PC-3 (cell line): ENCODE data around the gene AFDN. TPM values are rescaled to one million over a fixed set of nuclear protein-coding genes. Genes with fewer than 3 reads are reported as not detected.

Source experiments
- ATAC-seq: fragments of 200-7000 bp; cut with Tn5 transposase; 2 replicates; pipeline ENCODE4 v1.9.1; 2020; ENCODE audit warnings: mild to moderate bottlenecking, moderate library complexity
- BruUV-seq: library from RNA; stranded (reverse); fragments of 400-500 nt; replicated peaks from 2 replicates; lab custom pipeline; 2021; lab: Mats Ljungman, UMichigan
- CTCF ChIA-PET: fragments of 300-600 bp; sonication (Branson Sonifier 250); formaldehyde crosslinking; loops from one replicate; lab custom pipeline; 2022; ENCODE audit warnings: antibody characterized with exemption; lab: Charles Lee
- POLR2A ChIA-PET: fragments of 300-600 bp; sonication (Branson Sonifier 250); formaldehyde crosslinking; loops from one replicate; lab custom pipeline; 2022; ENCODE audit warnings: antibody characterized with exemption; ENCODE audit not compliant: unreplicated experiment; lab: Charles Lee
- DNase-seq: peaks from one replicate; pipeline ENCODE4 v3.0.0-alpha.2; 2015
- H2AFZ ChIP-seq: fragments of 300-600 bp; sonication (generic); 2 replicates; pipeline ENCODE4 v1.6.0; 2016; ENCODE audit warnings: antibody characterized with exemption, low read length
- H3F3A ChIP-seq: fragments of 300-600 bp; sonication (generic); one replicate; pipeline ENCODE4 v1.6.0; 2017; ENCODE audit warnings: antibody characterized with exemption, low read length, control low read depth, mild to moderate bottlenecking; ENCODE audit not compliant: unreplicated experiment
- H3K27ac ChIP-seq: fragments of 300-600 bp; sonication (generic); 2 replicates; pipeline ENCODE4 v1.5.1; 2016; ENCODE audit warnings: mild to moderate bottlenecking, low read length
- H3K27me3 ChIP-seq: fragments of 300-600 bp; sonication (generic); 2 replicates; pipeline ENCODE4 v1.6.1; 2016; ENCODE audit warnings: low read length, mixed read lengths
- H3K36me3 ChIP-seq: fragments of 300-600 bp; sonication (generic); 2 replicates; pipeline ENCODE4 v1.6.1; 2016; ENCODE audit warnings: low read depth, mixed run types, low read length, mixed read lengths
- H3K4me1 ChIP-seq: fragments of 300-600 bp; sonication (generic); 2 replicates; pipeline ENCODE4 v1.5.1; 2016; ENCODE audit warnings: low read length; ENCODE audit not compliant: insufficient read depth
- H3K4me2 ChIP-seq: fragments of 300-600 bp; sonication (generic); 2 replicates; pipeline ENCODE4 v1.6.0; 2016; ENCODE audit warnings: low read length
- H3K4me3 ChIP-seq: fragments of 300-600 bp; sonication (generic); 2 replicates; pipeline ENCODE4 v1.5.1; 2016; ENCODE audit warnings: mild to moderate bottlenecking, low read length, mixed read lengths
- H3K79me2 ChIP-seq: fragments of 300-600 bp; sonication (generic); 2 replicates; pipeline ENCODE4 v1.6.1; 2017; ENCODE audit warnings: low read length, mixed read lengths
- H3K9ac ChIP-seq: fragments of 300-600 bp; sonication (generic); 2 replicates; pipeline ENCODE4 v1.6.0; 2016; ENCODE audit warnings: mild to moderate bottlenecking, low read length
- H3K9me2 ChIP-seq: fragments of 300-600 bp; sonication (generic); replicated peaks from 2 replicates; pipeline ENCODE4 v1.6.1; 2016; ENCODE audit warnings: mixed run types, low read length, mixed read lengths
- H3K9me3 ChIP-seq: fragments of 300-600 bp; sonication (generic); 2 replicates; pipeline ENCODE4 v1.6.1; 2016; ENCODE audit warnings: low read length, mixed read lengths
- H4K20me1 ChIP-seq: fragments of 300-600 bp; sonication (generic); 2 replicates; pipeline ENCODE4 v1.6.1; 2016; ENCODE audit warnings: low read length, mixed read lengths
- CTCF ChIP-seq: fragments of 300-600 bp; sonication (generic); conservative IDR thresholded peaks from 2 replicates; pipeline ENCODE4 v1.5.1; 2017; ENCODE audit warnings: antibody characterized with exemption, low read depth, mild to moderate bottlenecking, low read length
- EZH2 ChIP-seq: fragments of 300-600 bp; sonication (generic); IDR thresholded peaks from one replicate; pipeline ENCODE4 v1.6.1; 2017; ENCODE audit warnings: antibody characterized with exemption, mild to moderate bottlenecking, low read length; ENCODE audit not compliant: unreplicated experiment
- EZH2phosphoT487 ChIP-seq: fragments of 300-600 bp; sonication (generic); IDR thresholded peaks from 2 replicates; pipeline ENCODE4 v1.6.1; 2018; ENCODE audit warnings: mild to moderate bottlenecking, antibody characterized with exemption, low read length, borderline replicate concordance
- intact Hi-C: fragments of 100-400 bp; cut with micrococcal nuclease; formaldehyde crosslinking; loops from 2 replicates; pipeline ENCODE4 v1.9.0; 2023
- total RNA-seq: library from RNA; depleted of rRNA; stranded (reverse); fragments of >200 nt; gene quantifications from 2 replicates; pipeline ENCODE4 v1.2.3, GENCODE V29; 2014

AFDN gene
- total RNA-seq, 1 experiment from 2014 or later: 37.1 TPM

- Histone ChIP-seq H3K36me3 (no peaks in the 10 kb centered on the region), H3K4me1 (no peaks in the 10 kb centered on the region), H3K9me2 (no peaks in the 10 kb centered on the region), H3K27ac (no peak overlapping the region), H3K27me3 (no peaks in the 10 kb centered on the region), H3F3A (no peaks in the 10 kb centered on the region), H3K9ac (no peak overlapping the region), H3K4me2 (no peak overlapping the region), H3K79me2 (no peaks in the 10 kb centered on the region), H3K4me3 (no peak overlapping the region), H3K9me3 (no peaks in the 10 kb centered on the region), H2AFZ (no peak overlapping the region), H4K20me1 (no peaks in the 10 kb centered on the region)
- BruUV-seq: no TSS peak
- ChIA-PET CTCF (no interaction called here), POLR2A (no interaction called here)
- ATAC-seq: no peak
- intact Hi-C loops: no loop called here
- no peak for TF ChIP-seq EZH2phosphoT487
- no peak for TF ChIP-seq CTCF
- no peak for TF ChIP-seq EZH2
- DNase-seq: no peak
Measured at GRCh38 chr6:167963589-167964057, 136.9 kb downstream of the AFDN start.

- Histone ChIP-seq H3F3A (no peaks in the 10 kb centered on the region), H3K9me2 (no peaks in the 10 kb centered on the region), H3K79me2 (no peaks in the 10 kb centered on the region), H3K9me3 (no peaks in the 10 kb centered on the region), H3K27me3 (no peaks in the 10 kb centered on the region), H2AFZ (no peak overlapping the region), H3K27ac (no peak overlapping the region), H3K4me2 (no peak overlapping the region), H4K20me1 (no peaks in the 10 kb centered on the region), H3K4me1 (no peaks in the 10 kb centered on the region), H3K36me3 (no peaks in the 10 kb centered on the region; the same call in 1 of the 2 replicates), H3K9ac (no peak overlapping the region), H3K4me3 (no peak overlapping the region)
- BruUV-seq: no TSS peak
- ChIA-PET CTCF (no interaction called here), POLR2A (no interaction called here)
- no peak for TF ChIP-seq EZH2
- no peak for TF ChIP-seq EZH2phosphoT487
- no peak for TF ChIP-seq CTCF
- intact Hi-C loops: no loop called here
- ATAC-seq: no peak
- no peak for DNase-seq
Measured at GRCh38 chr6:167965592-167966539, 139.2 kb downstream of the AFDN start.

- POLR2A ChIA-PET: no interaction called here
Measured at GRCh38 chr6:167966540-167966905, 139.8 kb downstream of the AFDN start.

More at GRCh38 chr6:167966540-167966905, 139.8 kb downstream of the AFDN start:
- Histone ChIP-seq H3K9ac (no peak overlapping the region), H3K79me2 (no peaks in the 10 kb centered on the region), H3F3A (no peaks in the 10 kb centered on the region), H2AFZ (no peak overlapping the region), H3K4me3 (no peak overlapping the region), H3K27ac (no peak overlapping the region), H3K36me3 (no peaks in the 10 kb centered on the region; the same call in 1 of the 2 replicates), H3K9me3 (no peaks in the 10 kb centered on the region), H3K27me3 (no peaks in the 10 kb centered on the region), H3K4me1 (no peaks in the 10 kb centered on the region), H3K4me2 (no peak overlapping the region), H4K20me1 (no peaks in the 10 kb centered on the region), H3K9me2 (no peaks in the 10 kb centered on the region)
- ATAC-seq: no peak
- no TSS peak for BruUV-seq
- intact Hi-C loops: no loop called here
- TF ChIP-seq EZH2 (no peak), CTCF (no peak), EZH2phosphoT487 (no peak)
- CTCF ChIA-PET: no interaction called here
- no peak for DNase-seq
